Endothelial cell of umbilical vein (primary cell): ENCODE measurements around the gene KAZN. TPM values are rescaled to one million over a fixed set of nuclear protein-coding genes. Genes with fewer than 3 reads are reported as not detected.

ENCODE experiments used
- BruUV-seq: library from RNA; stranded (reverse); fragments of 400-500 nt; replicated peaks from 2 replicates; lab custom pipeline; 2021; lab: Mats Ljungman, UMichigan
- CTCF ChIA-PET: fragments of 300-600, 350-600 bp; sonication (Branson Sonifier 250); formaldehyde crosslinking; loops from one replicate; lab custom pipeline; 2021; ENCODE audit warnings: antibody characterized with exemption, inconsistent platforms; lab: Charles Lee
- POLR2A ChIA-PET: fragments of 300-600, 350-600 bp; sonication (Branson Sonifier 250); formaldehyde crosslinking; loops from one replicate; lab custom pipeline; 2021; ENCODE audit warnings: antibody characterized with exemption, inconsistent platforms; lab: Charles Lee
- DNase-seq: peaks from one replicate; pipeline ENCODE4 v3.0.0-alpha.2; 2011; ENCODE audit warnings: low read depth, low spot score
- FAIRE-seq: peaks from 2 replicates; lab custom pipeline; 2011; peaks lifted over from hg19 to GRCh38; lab: Jason Lieb, UNC
- H2AFZ ChIP-seq: 2 replicates; pipeline ENCODE4 v1.6.0; 2012; ENCODE audit warnings: low read depth, low read length, control low read depth, inconsistent platforms
- H3K27ac ChIP-seq: 2 replicates; pipeline ENCODE4 v1.5.1; 2011; ENCODE audit warnings: low read depth, mild to moderate bottlenecking, control low read depth, low read length, moderate library complexity; ENCODE audit not compliant: insufficient read depth
- H3K27me3 ChIP-seq, 2 experiments: 2 replicates each; pipeline versions ENCODE4 v1.6.0 to v1.6.1; 2011; ENCODE audit warnings: low read length in 2 of 2, mixed read lengths in 1 of 2; ENCODE audit not compliant: control insufficient read depth in 2 of 2, insufficient read depth in 2 of 2
- H3K36me3 ChIP-seq, 2 experiments: 2 replicates in 1 of 2; 3 replicates in 1 of 2; pipeline ENCODE4 v1.5.1; 2011; ENCODE audit warnings: low read length in 2 of 2, mild to moderate bottlenecking in 1 of 2, moderate library complexity in 1 of 2; ENCODE audit not compliant: control insufficient read depth in 2 of 2, insufficient read depth in 2 of 2; ENCODE audit errors: extremely low read depth in 1 of 2
- H3K4me1 ChIP-seq: 3 replicates; pipeline ENCODE4 v1.5.1; 2011; ENCODE audit warnings: mild to moderate bottlenecking, low read length; ENCODE audit not compliant: control insufficient read depth, insufficient read depth; ENCODE audit errors: extremely low read depth
- H3K4me2 ChIP-seq: 2 replicates; pipeline ENCODE4 v1.6.1; 2011; ENCODE audit warnings: low read length, control low read depth, mixed read lengths; ENCODE audit not compliant: insufficient read depth
- H3K4me3 ChIP-seq, 3 experiments: fragments of 200-600 bp in 1 of 3; sonication (generic), shearing (Covaris generic) in 1 of 3; replicated peaks in 1 of 3; 2 replicates each; pipeline ENCODE4 v1.5.1; 2011 to 2016; ENCODE audit warnings: control low read depth in 3 of 3, low read length in 3 of 3, mild to moderate bottlenecking in 2 of 3, inconsistent platforms in 1 of 3, low read depth in 1 of 3, moderate library complexity in 1 of 3; ENCODE audit not compliant: insufficient read depth in 1 of 3
- H3K79me2 ChIP-seq: 2 replicates; pipeline ENCODE4 v1.6.0; 2012; ENCODE audit warnings: low read length, inconsistent platforms; ENCODE audit not compliant: control insufficient read depth, insufficient read depth
- H3K9ac ChIP-seq: replicated peaks from 2 replicates; pipeline ENCODE3; 2011; ENCODE audit warnings: low read length, control low read depth; ENCODE audit not compliant: insufficient read depth; ENCODE audit errors: extremely low read depth
- H3K9me1 ChIP-seq: replicated peaks from 3 replicates; pipeline ENCODE4 v1.6.0; 2011; ENCODE audit warnings: mild to moderate bottlenecking, low read length; ENCODE audit not compliant: control insufficient read depth, insufficient read depth; ENCODE audit errors: extremely low read depth
- H3K9me3 ChIP-seq: replicated peaks from 2 replicates; pipeline ENCODE4 v1.5.1; 2012; ENCODE audit warnings: low read length, inconsistent platforms; ENCODE audit not compliant: control insufficient read depth, insufficient read depth
- H4K20me1 ChIP-seq: replicated peaks from 2 replicates; pipeline ENCODE3; 2011; ENCODE audit warnings: mild to moderate bottlenecking, low read length; ENCODE audit not compliant: control insufficient read depth, insufficient read depth; ENCODE audit errors: extremely low read depth
- CTCF ChIP-seq, 2 donors: IDR thresholded peaks; 1 replicate in 1 of 2; 2 replicates in 1 of 2; pipeline ENCODE4 v1.5.1; 2011; ENCODE audit warnings: low read length in 2 of 2, mild to moderate bottlenecking in 2 of 2, moderate library complexity in 2 of 2, control low read depth in 1 of 2, inconsistent platforms in 1 of 2, low read depth in 1 of 2; ENCODE audit not compliant: insufficient read depth in 1 of 2; ENCODE audit errors: extremely low read depth in 1 of 2
- EZH2 ChIP-seq: IDR thresholded peaks from 2 replicates; pipeline ENCODE4 v1.6.1; 2012; ENCODE audit warnings: borderline replicate concordance, low read depth, mild to moderate bottlenecking, moderate library complexity, low read length, inconsistent platforms; ENCODE audit not compliant: severe bottlenecking
- FOS ChIP-seq: IDR thresholded peaks from 2 replicates; pipeline ENCODE4 v1.6.1; 2011; ENCODE audit warnings: mild to moderate bottlenecking, low read length, moderate library complexity, borderline replicate concordance; ENCODE audit not compliant: insufficient read depth
- GATA2 ChIP-seq: IDR thresholded peaks from 2 replicates; pipeline ENCODE4 v1.7.0; 2011; ENCODE audit warnings: low read depth, mild to moderate bottlenecking, moderate library complexity, mixed read lengths, low read length; ENCODE audit not compliant: insufficient read length, insufficient read depth
- JUN ChIP-seq: IDR thresholded peaks from 2 replicates; pipeline ENCODE4 v1.6.1; 2011; ENCODE audit warnings: borderline replicate concordance, low read depth; ENCODE audit not compliant: insufficient read length, insufficient read depth
- MAX ChIP-seq: IDR thresholded peaks from 2 replicates; pipeline ENCODE4 v1.6.1; 2011; ENCODE audit not compliant: insufficient read depth, insufficient read length
- MYC ChIP-seq: IDR thresholded peaks from one replicate; pipeline ENCODE4 v1.6.1; 2011; ENCODE audit warnings: mild to moderate bottlenecking, low read depth, low read length
- POLR2A ChIP-seq: IDR thresholded peaks from 2 replicates; pipeline ENCODE4 v1.6.1; 2012; ENCODE audit warnings: low read depth, mild to moderate bottlenecking, control low read depth, low read length
- POLR2AphosphoS5 ChIP-seq: IDR thresholded peaks from 2 replicates; pipeline ENCODE4 v1.6.1; 2012; ENCODE audit warnings: low read depth, mild to moderate bottlenecking, control low read depth, low read length, moderate library complexity; ENCODE audit not compliant: insufficient read depth
- dilution Hi-C: fragments of 300-500 bp; cut with MboI; formaldehyde crosslinking; loops from one replicate; pipeline ENCODE4 v1.15.0; 2019; ENCODE audit warnings: low sequenced_read_pairs; ENCODE audit not compliant: extremely low pct_ligation_motif_present
- intact Hi-C: fragments of 100-400 bp; cut with micrococcal nuclease; formaldehyde crosslinking; loops from one replicate; pipeline ENCODE4 v1.10.0; 2022
- polyA plus RNA-seq, 4 experiments: library from polyadenylated mRNA; depleted of rRNA in 3 of 4; stranded (reverse) in 3 of 4; unstranded in 1 of 4; fragments of >200 nt; gene quantifications; 2 replicates each; pipeline versions ENCODE4 v1.2.1 to v1.2.3, GENCODE V29; 2011 to 2012; ENCODE audit warnings: missing spikeins in 1 of 4
- total RNA-seq: library from RNA; stranded (reverse); gene quantifications from 2 replicates; pipeline ENCODE4 v1.2.3, GENCODE V29; 2021

KAZN gene
- total and polyA plus RNA-seq, 2 donors (not counting 3 experiments of a cell fraction or from before 2014, with no cell fraction given): 1.6 to 5.8 TPM

- dilution Hi-C loops: no loop called here
- DNase-seq: peak; percentile 57
Measured at GRCh38 chr1:15090373-15090772, 491.9 kb downstream of the KAZN start.

More at GRCh38 chr1:15090373-15090772, 491.9 kb downstream of the KAZN start:
- no peak overlapping the region for H3K4me3 ChIP-seq
- H2AFZ ChIP-seq: peak overlapping the region; percentile 49
- ChIA-PET POLR2A (no interaction called here), CTCF (interaction anchor here (1.0 to 1.2 kb wide), 3 partner anchors 10 to 44 kb away, joined by 3 to 4 read pairs (median 4); no protein-coding TSS in a partner anchor)
- intact Hi-C loops: loop anchor here (1.0 kb wide), 1 partner anchor 82 kb away; no protein-coding TSS in a partner anchor
- no peak overlapping the region for H3K4me2 ChIP-seq
- FAIRE-seq: peak; percentile 78
- peaks cover 11% of the 10 kb centered on the region for H3K4me1 ChIP-seq
- TF ChIP-seq EZH2 (no peak), FOS (no peak), MAX (no peak), POLR2AphosphoS5 (no peak), CTCF (IDR thresholded peaks at IDR 0.05; ENCODE audit: extremely low read depth in 1 of 2, insufficient read depth in 1 of 2, low read depth in 1 of 2, low read length in 2 of 2) (no peak), GATA2 (no peak), MYC (no peak), POLR2A (no peak), JUN (no peak)
- H3K9me1 ChIP-seq: no peaks in the 10 kb centered on the region
- H3K79me2 ChIP-seq: no peaks in the 10 kb centered on the region
- no TSS peak for BruUV-seq
- H3K27ac ChIP-seq: no peak overlapping the region
- no peaks in the 10 kb centered on the region for H4K20me1 ChIP-seq
- H3K9ac ChIP-seq: no peak overlapping the region
- no peaks in the 10 kb centered on the region for H3K27me3 ChIP-seq
- no peaks in the 10 kb centered on the region for H3K9me3 ChIP-seq
- H3K36me3 ChIP-seq: no peaks in the 10 kb centered on the region
